NCI-H526 (cell line): ENCODE results near the gene SHFL.

Experiments used
- DNase-seq, 2 experiments: peaks; one replicate each; lab custom pipeline; 2025; lab: John Stamatoyannopoulos, UW

Gene SHFL

DNA sequence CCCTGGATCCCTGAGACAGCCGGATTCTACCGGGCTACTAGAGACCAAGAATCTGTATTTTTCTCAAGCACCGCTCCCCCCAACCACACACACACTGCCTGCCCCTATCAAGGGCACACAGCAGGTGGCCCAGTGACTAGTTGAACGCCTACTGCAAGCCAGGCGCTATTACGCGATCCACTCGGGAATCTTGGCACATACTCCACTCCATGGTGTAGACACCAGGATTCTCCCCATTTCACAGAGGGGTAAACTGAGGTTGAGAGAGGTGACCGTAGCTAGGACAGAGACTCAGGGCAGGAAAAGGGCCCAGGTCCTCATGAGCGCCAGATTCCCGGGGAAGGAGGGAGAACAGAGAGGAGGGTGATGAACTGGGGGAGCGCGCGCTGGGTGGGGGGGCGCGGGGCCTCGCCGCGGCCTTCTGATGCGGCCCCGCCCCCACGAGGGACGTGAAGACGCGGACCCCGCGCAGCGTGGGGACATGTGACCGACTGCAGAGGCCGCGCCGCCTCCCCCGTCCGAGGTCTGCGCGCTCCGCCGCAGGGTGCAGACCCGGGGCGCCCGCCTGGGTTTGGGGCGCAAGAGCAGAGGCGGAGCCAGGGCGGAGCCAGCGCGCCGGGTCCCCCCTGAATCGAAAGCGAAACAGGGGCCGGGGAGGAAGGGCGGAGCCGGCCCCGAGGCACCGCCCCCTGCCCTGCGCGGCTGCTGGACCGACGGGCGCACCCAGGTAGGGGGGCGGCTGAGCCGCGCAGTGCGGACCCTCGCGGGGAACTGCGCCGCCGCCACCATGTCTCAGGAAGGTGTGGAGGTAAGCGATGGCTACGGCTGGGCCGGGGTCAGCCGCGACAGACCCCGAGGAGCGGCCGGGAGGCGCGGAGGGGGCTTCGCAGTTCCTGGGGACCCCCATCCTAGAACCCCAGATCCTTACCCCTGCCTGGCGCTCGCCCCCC lies at the start of gene SHFL:
Gene SHFL (plus strand): TSS at position 677 of the 950 bp plus-strand sequence. CDS start 111 bp downstream, at position 788.
- DNase-seq = peak in 1 of 2 experiments; percentile 43

DNA sequence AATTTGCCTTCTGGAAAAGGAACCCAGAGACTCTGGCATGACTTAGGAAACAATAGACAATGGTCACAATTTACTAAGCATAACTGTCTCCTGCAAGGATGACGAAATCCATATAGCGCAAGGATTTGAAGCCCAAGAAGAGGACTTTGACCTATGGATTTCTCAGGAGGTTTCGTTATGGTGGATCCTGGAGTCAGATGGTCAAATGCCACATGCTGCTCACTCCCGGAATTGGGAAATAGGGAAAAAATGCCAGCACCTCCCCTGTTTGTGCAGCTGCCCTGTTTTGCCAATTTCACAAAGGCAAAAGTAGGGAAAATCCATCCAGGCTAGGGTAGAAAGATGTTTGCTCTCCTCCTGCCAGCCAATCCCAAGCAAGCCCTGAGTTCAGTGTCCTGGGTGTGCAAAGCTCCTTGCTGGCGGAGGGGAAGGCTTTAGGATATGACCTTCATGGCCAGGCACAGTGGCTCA lies 49.5 kb upstream of the SHFL start:
- DNase-seq = no peak

DNA sequence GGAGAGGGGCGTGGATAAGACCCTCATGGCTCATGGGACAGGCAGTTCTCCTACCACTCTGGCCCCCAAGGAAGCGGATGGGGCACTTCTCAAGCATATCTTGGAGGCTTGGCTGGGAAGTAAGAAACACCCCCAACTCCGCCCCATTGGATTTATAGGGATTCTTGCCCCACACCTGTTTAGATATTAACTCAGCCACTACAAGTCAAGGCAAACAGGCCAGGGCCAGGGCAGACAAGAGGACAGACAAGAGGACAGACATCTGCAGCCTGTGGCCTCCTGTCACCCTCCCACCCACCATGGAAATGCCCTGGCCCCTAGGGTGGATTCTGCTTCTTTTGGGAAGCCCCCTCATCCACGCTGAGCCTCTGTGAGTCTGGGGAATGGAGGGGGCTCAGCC lies 48.8 kb upstream of the SHFL start:
- no peak for DNase-seq

DNA sequence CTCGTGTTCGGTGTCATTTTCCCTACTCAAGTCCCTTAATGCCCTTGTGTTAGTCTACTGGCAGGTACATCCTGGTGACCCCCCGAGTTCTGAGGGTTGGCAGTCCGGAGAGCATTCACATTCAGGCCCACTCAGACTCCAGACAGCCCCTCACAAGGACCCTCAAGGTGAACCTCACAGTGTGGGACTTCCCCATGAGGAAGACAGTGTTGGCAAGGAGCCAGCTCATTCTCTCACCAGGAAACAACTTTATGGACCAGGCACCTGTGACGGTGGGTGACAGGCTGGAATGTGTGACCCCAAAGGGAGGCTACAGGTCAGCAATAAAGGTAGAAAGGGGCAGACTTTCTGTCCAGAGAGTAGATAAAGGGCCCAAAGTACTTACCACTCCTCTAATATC lies 48.3 kb upstream of the SHFL start:
- no peak for DNase-seq

DNA sequence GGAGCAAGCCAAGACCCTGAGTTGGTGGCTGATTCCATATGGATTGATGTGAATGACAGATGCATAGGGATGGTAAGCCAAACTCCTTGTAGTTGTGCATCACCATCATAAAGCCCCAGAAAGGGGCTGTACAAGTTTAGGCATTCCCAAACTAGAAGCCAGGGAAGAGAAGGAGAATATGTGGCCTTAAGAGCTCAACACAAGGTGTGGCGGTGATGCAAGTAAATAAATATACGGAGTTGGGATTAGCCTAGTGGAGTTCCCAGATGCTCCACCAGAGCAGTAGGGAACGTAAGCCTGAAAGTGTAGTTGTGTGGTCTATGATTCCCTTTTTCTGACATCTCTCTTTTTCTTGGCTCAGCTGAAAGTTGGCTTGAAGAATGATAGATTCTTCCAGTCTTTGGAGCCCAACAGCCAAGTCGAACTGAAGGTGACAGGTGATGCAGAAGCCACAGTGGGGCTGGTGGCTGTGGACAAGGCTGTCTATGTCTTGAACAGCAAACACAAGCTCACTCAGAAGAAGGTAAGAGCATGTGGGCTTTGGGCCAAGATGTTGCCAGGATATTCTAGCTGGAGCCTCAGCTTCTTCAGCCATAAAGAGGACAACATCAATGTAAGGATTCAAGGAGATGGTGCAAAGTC lies 42.7 kb upstream of the SHFL start:
- DNase-seq = no peak

DNA sequence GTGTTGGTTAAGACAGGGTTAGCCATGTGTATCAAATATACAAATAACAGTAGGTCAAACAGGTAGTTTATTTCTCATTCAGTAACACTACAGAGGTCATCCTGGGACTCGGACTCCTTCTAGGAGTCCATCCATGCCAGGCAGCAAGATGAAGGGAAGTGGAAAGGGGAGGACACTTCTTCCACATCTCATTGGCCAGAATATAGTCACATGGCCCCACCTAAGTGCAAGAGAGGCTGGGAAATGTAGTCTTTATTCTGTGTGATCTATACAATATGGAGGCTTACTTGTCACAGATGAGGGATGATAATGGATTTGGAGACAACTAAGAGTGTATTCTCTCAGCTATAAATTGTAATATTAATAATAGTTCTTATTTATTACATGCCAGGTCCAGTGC lies 41.7 kb upstream of the SHFL start:
- no peak for DNase-seq

DNA sequence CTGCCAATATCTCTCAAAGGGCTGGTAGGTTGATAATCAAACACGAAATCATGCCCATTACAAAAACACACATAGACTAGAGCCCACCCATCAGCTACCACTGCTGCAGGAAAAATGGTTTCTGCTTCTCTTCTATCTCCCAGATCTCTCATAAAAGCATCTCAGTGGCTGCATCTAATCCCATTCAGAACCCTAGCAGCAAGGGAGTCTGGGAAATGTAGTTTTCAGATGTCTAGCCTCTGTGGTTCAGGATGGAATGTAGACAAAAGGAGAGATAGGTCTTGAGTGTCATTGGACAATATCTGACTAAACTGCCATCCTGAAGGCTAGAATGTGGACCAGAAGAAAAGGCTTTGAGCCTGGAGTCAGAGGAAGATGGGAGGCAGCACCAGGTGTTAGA lies 40.7 kb upstream of the SHFL start:
- no peak for DNase-seq

DNA sequence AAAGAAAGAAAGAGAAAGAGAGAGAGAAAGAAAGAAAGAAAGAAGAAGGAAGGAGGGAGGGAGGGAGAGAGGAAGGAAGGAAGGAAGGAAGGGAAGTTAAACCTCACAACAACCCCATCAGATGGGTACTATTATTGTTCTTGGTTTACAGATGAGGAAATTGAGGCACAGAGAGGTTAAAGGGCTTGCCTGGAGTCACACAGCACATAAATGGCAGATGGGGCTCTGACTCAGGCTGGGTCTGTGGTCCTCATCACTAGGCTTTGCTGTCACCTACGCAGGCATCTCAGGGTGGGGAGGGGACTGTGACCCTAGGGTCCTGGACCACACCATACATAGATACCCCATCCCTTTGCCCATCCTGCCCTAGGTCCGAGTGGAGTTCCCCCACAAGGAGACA lies 36.5 kb upstream of the SHFL start:
- no peak for DNase-seq

DNA sequence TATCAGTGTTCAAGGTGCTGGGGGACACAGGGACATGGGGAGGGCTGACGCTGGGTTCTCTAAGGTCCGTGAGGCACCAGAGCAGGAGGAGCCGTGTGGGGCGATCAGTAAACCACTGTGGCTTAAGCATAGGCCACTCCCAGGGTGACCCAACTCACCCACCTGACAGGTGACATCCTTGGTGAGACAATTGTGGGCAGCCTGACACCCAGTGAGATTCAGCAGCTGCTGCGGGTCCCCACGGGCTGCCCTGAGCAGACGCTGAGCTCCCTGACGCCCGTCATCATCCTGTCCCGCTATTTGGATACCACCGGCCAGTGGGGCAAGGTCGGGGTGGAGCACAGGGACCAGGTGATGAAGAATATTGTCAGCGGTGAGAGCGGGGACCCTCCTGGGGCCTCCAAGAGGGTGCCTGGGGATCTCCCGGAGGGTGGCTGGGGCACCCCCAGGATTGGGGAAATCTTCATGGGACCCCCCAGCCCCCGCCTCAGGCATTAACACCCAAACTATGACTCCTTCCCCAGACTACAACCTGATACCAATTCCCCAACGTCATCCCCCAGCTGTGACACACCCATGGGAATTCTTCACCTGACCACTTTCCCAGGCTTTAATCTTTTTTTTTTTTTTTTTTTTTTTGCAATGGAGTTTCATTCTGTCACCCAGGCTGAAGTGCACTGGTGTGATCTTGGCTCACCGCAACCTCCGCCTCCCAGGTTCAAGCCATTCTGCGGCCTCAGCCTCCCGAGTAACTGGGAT lies 33.3 kb upstream of the SHFL start:
- no peak for DNase-seq

DNA sequence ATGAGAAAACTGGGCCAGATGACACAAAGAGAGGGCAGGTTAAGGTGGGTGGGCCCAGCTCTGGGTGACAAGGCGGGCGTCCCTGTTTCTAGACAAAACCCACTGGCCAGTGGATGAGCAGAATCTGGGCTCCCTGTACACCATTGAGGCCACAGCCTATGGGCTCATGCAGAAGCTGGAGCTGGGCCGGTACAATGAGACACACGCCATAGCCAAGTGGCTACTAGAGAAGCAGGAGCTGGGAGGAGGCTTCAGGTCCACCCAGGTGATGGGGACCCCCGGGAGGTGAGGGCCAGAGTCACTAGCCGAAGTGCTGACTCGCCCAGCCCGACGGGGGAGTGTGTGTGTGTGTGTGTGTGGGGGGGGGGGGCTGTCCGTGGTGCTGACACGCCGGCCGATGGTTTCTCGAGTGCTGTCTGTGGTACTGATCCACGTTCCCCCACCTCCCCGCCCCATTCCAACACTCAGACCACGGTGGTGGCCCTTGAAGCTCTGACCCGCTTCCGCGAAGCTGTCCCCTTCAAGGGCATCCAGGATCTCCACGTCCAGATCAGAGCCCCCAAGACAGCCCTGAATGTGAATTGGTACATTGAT lies 24.3 kb upstream of the SHFL start:
- DNase-seq = no peak

DNA sequence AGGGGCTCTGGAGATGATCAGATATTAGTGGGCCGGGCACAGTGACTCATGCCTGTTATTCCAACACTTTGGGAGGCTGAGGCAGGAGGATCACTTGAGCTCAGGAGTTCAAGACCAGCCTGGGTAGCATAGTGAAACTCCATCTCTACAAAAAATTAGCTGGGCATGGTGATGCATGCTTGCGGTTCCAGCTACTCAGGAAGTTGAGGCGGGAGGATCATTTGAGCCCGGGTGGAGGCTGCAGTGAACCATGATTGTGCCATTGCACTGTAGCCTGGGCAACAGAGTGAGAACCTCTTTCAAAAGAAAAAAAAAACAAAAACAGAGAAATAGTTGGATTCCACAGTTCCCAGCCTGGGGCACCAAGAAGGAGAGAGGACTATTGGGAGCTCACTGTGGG lies 17.9 kb upstream of the SHFL start:
- no peak for DNase-seq

DNA sequence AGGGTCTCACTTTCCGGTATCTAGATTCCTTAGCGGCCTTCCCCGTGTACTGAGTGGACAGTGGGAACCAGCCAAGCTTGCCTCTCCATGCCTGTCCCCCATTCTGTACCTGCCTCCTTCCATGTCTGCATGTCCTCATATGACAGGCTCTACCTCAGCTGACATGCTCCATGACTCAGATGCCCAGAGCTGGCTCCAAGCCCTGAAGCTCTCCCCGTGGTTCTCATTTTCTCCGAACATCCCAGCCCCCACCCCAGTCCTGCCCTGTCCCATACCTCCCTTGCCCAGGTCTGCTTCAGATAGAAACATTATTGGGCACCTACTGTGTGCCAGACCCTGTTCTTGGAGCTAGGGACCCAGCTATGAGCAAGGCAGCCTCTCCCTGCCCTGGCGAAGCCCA lies 17.1 kb upstream of the SHFL start:
- no peak for DNase-seq

DNA sequence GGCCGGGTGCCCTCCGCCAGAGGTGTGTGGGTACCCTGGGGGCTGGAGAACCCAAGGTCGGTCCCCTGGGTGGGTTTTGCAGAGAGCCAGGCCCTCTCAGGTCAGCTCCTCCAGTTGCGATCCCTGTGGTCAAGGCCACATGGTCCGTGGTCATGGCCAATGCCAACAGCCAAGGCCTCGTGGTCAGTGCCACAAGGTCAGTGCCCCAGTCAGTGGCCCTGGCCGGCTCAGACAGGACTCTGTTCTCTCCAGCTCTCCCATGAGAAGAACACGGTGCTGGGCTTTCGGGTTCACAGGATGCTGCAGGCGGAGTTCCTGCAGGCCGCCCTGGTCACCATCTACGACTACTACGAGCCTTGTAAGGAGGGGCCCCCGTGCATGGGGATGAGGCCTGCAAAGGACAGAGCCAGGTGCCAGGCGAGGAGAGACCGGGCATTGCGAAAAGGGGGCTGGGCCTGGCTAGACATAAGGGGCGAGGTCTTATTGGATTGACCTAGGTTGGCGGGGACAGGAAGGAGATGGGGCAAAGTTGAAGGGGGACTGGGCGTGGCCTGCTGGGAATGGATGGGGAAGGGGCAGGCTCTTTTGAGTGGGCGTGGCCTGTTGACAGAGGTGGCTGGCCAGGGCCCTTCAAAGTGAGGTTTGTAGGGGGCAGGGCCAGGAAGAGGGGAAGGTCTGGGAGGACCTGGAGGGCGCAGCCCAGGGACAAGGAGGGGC lies 15.2 kb upstream of the SHFL start:
- no peak for DNase-seq

DNA sequence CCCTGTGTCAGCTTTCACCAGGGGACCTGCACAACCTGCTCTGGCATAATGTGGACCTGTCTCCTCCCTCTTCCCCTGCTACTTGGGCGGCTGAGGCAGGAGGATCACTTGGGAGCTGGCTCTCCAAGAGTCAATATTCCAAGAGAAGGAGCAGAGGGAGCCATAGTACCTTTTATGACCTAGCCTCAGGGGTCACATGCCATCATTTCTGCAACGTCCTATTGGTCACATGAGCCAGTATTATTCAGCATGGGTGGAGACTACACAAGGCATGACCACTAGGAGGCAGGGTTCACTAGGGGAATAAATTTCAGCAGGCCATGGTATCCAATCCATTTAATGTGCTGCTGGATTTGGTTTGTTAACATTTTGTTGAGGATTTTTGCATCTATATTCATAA lies 12.0 kb upstream of the SHFL start:
- peak in 1 of 2 experiments; percentile 23 for DNase-seq

DNA sequence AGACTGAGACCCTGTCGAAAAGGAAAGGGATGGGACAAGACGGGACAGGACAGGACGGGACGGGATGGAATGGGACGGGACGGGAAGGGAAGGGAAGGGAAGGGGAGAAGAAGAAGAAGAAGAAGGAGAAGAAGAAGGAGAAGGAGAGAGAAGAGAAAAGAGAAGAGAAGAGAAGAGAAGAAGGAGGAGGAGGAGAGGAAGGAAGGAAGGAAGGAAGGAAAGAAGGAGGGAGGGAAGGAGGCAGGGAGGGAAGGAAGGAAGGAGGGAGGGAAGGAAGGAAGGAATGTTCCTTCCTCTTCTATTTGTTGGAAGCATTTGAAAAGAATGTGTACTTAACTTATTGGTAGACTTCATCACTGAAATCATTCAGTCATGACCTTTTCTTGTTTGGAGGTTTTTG lies 9.6 kb upstream of the SHFL start:
- DNase-seq = no peak

DNA sequence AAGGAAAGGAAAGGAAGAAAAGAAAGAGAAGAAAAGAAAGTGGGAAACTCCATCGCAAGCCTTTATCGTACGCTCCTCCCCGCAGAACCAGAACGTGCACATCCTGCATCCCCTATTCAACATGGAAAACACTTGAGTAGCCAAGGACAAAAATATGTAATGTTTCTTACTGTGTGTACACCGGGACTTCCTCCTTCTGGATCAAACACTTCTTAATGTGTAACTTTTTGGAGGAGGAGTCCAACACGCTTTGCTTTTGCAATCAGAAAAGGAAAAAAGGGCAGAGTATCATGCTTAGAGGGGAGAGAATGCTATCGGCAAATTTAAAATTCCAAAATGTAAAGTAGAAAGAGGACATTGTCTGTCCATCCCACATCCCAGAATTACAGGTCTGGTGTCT lies 7.8 kb upstream of the SHFL start:
- DNase-seq = no peak

DNA sequence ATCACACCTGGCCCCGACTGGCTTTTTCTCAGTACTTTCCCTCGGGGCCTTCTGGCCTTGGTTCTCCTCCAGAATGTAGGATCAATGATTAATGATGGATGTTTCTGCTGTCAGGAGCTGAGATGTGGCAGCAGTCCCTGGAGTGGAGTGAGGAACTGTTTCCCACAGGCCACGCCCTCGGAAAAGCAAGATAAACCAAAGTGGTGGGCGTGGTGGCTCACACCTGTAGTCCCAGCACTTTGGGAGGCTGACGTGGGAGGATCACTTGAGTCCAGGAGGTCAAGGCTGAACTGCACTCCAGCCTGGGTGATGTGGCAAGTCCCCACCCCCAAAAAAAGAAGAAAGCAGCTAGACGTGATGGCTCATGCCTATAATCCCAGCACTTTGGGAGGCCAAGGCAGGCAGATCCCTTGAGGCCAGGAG lies 7.1 kb upstream of the SHFL start:
- DNase-seq = no peak

DNA sequence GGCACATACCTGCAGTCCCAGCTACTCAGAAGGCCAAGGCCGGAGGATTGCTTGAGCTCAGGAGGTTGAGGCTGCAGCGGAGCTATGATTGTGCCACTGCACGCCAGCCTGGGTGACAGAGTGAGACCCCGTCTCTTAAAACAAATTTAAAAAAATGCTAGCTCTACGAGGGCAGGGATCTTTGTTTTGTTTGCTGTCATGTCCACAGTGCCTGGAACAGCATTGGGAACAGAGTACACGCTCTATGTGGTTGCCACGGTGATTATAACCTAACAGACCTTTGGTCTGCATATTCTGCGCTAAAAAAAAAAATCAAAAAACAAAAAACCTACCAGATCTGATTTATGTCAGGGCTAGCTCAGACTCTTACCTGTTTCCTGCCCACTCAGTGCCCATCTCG lies 2.2 kb upstream of the SHFL start:
- no peak for DNase-seq

DNA sequence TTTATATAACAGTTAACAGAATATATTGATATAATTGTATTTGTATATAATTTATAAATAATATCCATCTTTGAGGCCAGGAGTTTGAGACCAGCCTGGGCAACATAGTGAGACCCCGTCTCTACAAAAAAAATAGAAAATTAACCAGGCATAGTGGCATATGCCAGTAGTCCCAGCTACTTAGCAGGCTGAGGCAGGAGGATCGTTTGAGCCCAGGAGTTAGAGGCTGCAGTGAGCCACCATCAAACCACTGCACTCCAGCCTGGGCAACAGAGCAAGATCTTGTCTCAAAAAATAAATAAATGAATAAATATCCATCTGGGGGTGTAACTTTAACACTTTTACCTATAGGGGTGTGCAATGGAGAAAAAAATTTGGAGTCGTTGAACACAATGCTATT lies 1.3 kb upstream of the SHFL start:
- DNase-seq = no peak

DNA sequence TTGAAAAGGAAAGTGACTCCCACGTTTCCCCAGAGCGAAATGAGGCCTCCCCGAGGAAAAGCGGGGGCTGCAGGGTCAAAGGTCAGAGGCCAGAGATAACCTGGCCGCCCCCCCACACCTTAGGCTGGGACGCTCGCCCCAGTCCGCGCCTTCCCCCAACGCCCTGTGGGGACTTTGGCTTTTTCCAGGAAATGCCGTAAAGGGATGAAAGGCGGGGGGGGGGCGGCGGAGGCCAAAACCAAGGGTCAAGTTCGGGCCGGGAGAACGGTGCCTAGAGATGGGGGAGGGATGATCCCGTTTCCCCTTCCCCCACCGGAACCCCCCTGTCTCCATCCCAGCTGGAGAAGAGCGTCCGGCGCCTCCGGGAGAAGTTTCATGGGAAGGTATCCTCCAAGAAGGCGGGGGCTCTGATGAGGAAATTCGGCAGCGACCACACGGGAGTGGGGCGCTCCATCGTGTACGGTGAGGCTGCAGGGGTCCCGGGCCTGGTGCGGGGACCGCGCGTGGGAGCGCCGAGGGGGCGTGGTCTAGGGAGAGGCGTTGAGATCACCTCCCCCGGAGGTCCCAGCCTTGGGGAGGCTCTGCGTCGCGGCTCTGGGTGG lies 575 bp downstream of the SHFL start:
- no peak for DNase-seq
